Fibroblast of skin of scalp (primary cell): ENCODE data around the gene ARHGAP22.
"Not testable (repeated sequence)": the region's sequence is repeated elsewhere in the genome, so short reads cannot be mapped to it uniquely, and the experiment has no call there.

Experiments used
- DNase-seq: peaks from one replicate; pipeline ENCODE4 v3.0.0-alpha.2; 2013

ARHGAP22 gene

GRCh38 chr10:48446785-48447184, 158.1 kb downstream of the ARHGAP22 start:
- no peak for DNase-seq

- DNase-seq: no peak
These were observed 158.9 kb downstream of the ARHGAP22 start for GRCh38 chr10:48445932-48446331.

- DNase-seq: peak; percentile 14
These were observed 159.7 kb downstream of the ARHGAP22 start for GRCh38 chr10:48444861-48445841.

GRCh38 chr10:48444266-48444665, 160.6 kb downstream of the ARHGAP22 start:
- peak; percentile 37 for DNase-seq

- no peak for DNase-seq
These were observed 162.1 kb downstream of the ARHGAP22 start for GRCh38 chr10:48442809-48443177.

- no peak for DNase-seq
These were observed 162.6 kb downstream of the ARHGAP22 start for GRCh38 chr10:48442090-48442808.

- no peak for DNase-seq
These were observed 164.1 kb downstream of the ARHGAP22 start for GRCh38 chr10:48440771-48441170.

GRCh38 chr10:48439581-48440041, 165.3 kb downstream of the ARHGAP22 start:
- peak; percentile 44 for DNase-seq

- DNase-seq: peak; percentile 85
These were observed 165.8 kb downstream of the ARHGAP22 start for GRCh38 chr10:48439031-48439430.

- DNase-seq: no peak
These were observed 167.3 kb downstream of the ARHGAP22 start for GRCh38 chr10:48437546-48437945.

- no peak for DNase-seq
These were observed 173.0 kb downstream of the ARHGAP22 start for GRCh38 chr10:48431871-48432270.

- no peak for DNase-seq
These were observed 174.4 kb downstream of the ARHGAP22 start for GRCh38 chr10:48430402-48430993.

- no peak for DNase-seq
These were observed 175.6 kb downstream of the ARHGAP22 start for GRCh38 chr10:48429309-48429708.

GRCh38 chr10:48428896-48429295, 176.0 kb downstream of the ARHGAP22 start:
- no peak for DNase-seq

GRCh38 chr10:48423884-48424283, 181.0 kb downstream of the ARHGAP22 start:
- DNase-seq: no peak

GRCh38 chr10:48421862-48422261, 183.0 kb downstream of the ARHGAP22 start:
- not testable (repeated sequence) for DNase-seq

GRCh38 chr10:48419714-48420113, 185.2 kb downstream of the ARHGAP22 start:
- DNase-seq: no peak

- DNase-seq: no peak
These were observed 186.6 kb downstream of the ARHGAP22 start for GRCh38 chr10:48418189-48418788.

GRCh38 chr10:48417374-48417773, 187.5 kb downstream of the ARHGAP22 start:
- no peak for DNase-seq

- DNase-seq: no peak
These were observed 188.2 kb downstream of the ARHGAP22 start for GRCh38 chr10:48416584-48417232.

GRCh38 chr10:48414778-48415177, 190.1 kb downstream of the ARHGAP22 start:
- DNase-seq: peak; percentile 66

- DNase-seq: no peak
These were observed 190.7 kb downstream of the ARHGAP22 start for GRCh38 chr10:48414160-48414559.
